Parathyroid adenoma (tissue), 2 donors: Measurements from ENCODE around the gene TMEM151B.

Experiments
- H2AFZ ChIP-seq: fragments of 300-600 bp; sonication (generic); one replicate; pipeline ENCODE4 v1.7.0; 2017; ENCODE audit warnings: antibody characterized with exemption, mild to moderate bottlenecking
- H3K27ac ChIP-seq: fragments of 300-600 bp; sonication (generic); one replicate; pipeline ENCODE4 v1.7.0; 2017
- H3K27me3 ChIP-seq: fragments of 300-600 bp; sonication (generic); one replicate; pipeline ENCODE4 v1.7.0; 2017; ENCODE audit warnings: low read length; ENCODE audit not compliant: control insufficient read depth, insufficient read depth
- H3K36me3 ChIP-seq: fragments of 300-600 bp; sonication (generic); one replicate; pipeline ENCODE4 v1.7.0; 2017; ENCODE audit warnings: low read length; ENCODE audit not compliant: control insufficient read depth, insufficient read depth
- H3K4me1 ChIP-seq: fragments of 300-600 bp; sonication (generic); one replicate; pipeline ENCODE4 v1.7.0; 2017; ENCODE audit warnings: control low read depth
- H3K4me2 ChIP-seq: fragments of 300-600 bp; sonication (generic); one replicate; pipeline ENCODE4 v1.7.0; 2017; ENCODE audit warnings: low read length
- H3K4me3 ChIP-seq: fragments of 300-600 bp; sonication (generic); one replicate; pipeline ENCODE4 v1.7.0; 2017; ENCODE audit warnings: low read depth, low read length
- H3K79me2 ChIP-seq: fragments of 300-600 bp; sonication (generic); one replicate; pipeline ENCODE4 v1.7.0; 2017; ENCODE audit warnings: control low read depth
- H3K9ac ChIP-seq: fragments of 300-600 bp; sonication (generic); one replicate; pipeline ENCODE4 v1.7.0; 2017; ENCODE audit warnings: mild to moderate bottlenecking
- H3K9me3 ChIP-seq: fragments of 300-600 bp; sonication (generic); one replicate; pipeline ENCODE4 v1.7.0; 2017; ENCODE audit warnings: low read length; ENCODE audit not compliant: control insufficient read depth
- TF ChIP-seq, protein P1 (sequence below): fragments of 300-600 bp; sonication (generic); IDR thresholded peaks from one replicate; pipeline ENCODE4 v1.7.0; 2017; ENCODE audit warnings: antibody characterized with exemption, mild to moderate bottlenecking
- donor health status: primary hyperparathyroidism.

The TMEM151B gene

DNA sequence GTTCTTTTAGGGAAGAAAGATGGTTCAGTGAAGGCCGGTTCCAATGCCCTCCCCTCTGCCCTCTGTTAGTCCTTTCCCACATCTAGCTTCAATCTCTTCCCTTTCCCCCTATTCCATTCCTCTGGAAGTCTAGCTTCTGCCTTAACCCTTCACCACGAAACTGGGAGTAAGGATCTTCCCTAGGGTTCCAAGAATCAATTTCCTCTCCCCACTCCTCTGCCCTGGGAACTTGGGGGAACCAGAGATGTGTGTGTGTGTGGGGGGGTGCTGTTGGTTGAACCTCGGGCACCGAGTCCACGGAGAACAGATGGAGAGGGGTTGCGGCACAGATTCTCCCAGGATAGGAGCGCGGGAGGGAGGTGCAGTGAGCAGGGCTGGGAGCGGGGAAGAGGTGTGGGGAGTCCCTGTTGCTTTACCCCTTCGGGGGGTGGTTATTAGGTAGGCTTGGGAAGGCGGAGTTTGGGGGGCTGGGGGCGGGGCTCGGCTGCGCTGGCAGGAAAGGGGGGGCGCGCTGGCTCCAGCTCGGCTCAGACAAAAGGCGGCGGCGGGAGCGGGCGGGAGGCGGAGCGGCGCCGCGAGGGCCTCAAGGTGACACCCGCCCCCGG lies at the start of gene TMEM151B:
Gene TMEM151B (plus strand): TSS at position 530 of the 605 bp plus-strand sequence. CDS start 293 bp downstream, outside the sequence.
- H3K4me1 ChIP-seq, result no peaks in the 10 kb centered on the region
- H3K36me3 ChIP-seq, result no peaks in the 10 kb centered on the region
- no peak within 1 kb of the TSS for H3K4me3 ChIP-seq
- H3K27ac ChIP-seq, result no peak within 1 kb of the TSS
- no peak within 1 kb of the TSS for H3K4me2 ChIP-seq
- H3K9me3 ChIP-seq, result no peaks in the 10 kb centered on the region
- no peaks in the 10 kb centered on the region for H3K27me3 ChIP-seq
- TF ChIP-seq, protein P1, sequence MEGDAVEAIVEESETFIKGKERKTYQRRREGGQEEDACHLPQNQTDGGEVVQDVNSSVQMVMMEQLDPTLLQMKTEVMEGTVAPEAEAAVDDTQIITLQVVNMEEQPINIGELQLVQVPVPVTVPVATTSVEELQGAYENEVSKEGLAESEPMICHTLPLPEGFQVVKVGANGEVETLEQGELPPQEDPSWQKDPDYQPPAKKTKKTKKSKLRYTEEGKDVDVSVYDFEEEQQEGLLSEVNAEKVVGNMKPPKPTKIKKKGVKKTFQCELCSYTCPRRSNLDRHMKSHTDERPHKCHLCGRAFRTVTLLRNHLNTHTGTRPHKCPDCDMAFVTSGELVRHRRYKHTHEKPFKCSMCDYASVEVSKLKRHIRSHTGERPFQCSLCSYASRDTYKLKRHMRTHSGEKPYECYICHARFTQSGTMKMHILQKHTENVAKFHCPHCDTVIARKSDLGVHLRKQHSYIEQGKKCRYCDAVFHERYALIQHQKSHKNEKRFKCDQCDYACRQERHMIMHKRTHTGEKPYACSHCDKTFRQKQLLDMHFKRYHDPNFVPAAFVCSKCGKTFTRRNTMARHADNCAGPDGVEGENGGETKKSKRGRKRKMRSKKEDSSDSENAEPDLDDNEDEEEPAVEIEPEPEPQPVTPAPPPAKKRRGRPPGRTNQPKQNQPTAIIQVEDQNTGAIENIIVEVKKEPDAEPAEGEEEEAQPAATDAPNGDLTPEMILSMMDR, result no peak
- no peaks in the 10 kb centered on the region for H3K79me2 ChIP-seq
- no peak within 1 kb of the TSS for H3K9ac ChIP-seq
- H2AFZ ChIP-seq, result no peak within 1 kb of the TSS

DNA sequence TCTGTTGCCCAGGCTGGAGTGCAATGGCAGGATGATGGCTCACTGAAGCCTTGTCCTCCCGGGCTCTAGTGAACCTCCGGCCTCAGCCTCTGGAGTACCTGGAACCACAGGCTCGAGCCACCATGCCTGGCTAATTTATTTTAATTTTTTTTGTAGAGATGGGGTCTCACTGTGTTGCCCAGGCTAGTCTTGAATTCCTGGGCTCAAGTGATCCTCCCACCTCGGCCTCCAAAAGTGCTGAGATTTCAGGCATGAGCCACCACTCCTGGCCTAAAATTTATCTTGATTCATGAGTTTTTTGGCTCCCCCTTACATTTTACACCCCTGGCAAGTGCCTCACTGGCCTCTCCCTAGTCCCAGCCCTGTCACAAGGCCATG lies 49.3 kb upstream of the TMEM151B start:
- H3K4me3 ChIP-seq, result no peak overlapping the region

DNA sequence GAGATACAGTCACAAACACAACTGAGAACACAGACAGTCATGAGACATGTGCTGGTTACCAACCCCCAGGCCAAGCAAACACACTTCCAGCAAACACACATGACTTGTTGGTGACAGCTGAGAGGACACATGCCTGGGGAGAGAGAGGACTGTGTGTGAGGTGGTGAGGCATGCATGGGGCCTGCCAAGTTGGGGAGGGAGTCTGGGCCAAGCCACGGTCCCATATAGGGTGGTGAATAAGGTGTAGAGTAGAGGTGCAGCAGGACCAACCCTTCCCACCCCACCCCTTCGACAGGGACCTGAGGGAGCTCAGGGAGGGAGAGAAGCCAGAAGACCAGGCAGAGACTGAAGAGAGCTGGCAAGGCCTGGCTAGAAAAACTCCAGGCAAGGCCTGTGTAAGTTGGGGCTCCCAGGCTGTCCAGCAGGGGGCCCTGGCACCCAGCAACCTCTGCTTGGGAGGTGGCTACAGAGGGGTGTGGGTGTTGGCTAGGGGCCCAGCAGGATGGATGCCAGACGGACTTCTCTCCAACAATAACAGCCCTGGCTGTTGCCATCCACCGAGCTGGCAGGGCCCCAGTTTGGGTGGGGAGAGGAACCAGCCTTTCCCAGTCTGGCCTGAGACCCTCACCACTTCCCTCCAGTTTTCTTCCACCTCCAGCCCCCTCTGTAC lies 48.8 kb upstream of the TMEM151B start:
- TF ChIP-seq, protein P1, result peak; percentile 85
- peak overlapping the region; percentile 41 for H3K27ac ChIP-seq
- peaks cover 14% of the 10 kb centered on the region for H3K4me1 ChIP-seq
- no peaks in the 10 kb centered on the region for H3K36me3 ChIP-seq
- H2AFZ ChIP-seq, result peak overlapping the region; percentile 75
- H3K4me2 ChIP-seq, result peak overlapping the region; percentile 50
- H3K79me2 ChIP-seq, result no peaks in the 10 kb centered on the region
- no peaks in the 10 kb centered on the region for H3K27me3 ChIP-seq
- H3K9ac ChIP-seq, result no peak overlapping the region
- no peaks in the 10 kb centered on the region for H3K9me3 ChIP-seq
- no peak overlapping the region for H3K4me3 ChIP-seq

More for the DNA sequence above, 49.3 kb upstream of the TMEM151B start:
- no peak overlapping the region for H3K9ac ChIP-seq
- no peak overlapping the region for H3K4me2 ChIP-seq
- H2AFZ ChIP-seq, result peak overlapping the region; percentile 75
- no peaks in the 10 kb centered on the region for H3K36me3 ChIP-seq
- H3K27me3 ChIP-seq, result no peaks in the 10 kb centered on the region
- H3K4me1 ChIP-seq, result peaks cover 14% of the 10 kb centered on the region
- peak overlapping the region; percentile 41 for H3K27ac ChIP-seq
- H3K79me2 ChIP-seq, result no peaks in the 10 kb centered on the region
- no peaks in the 10 kb centered on the region for H3K9me3 ChIP-seq
- TF ChIP-seq, protein P1, result no peak

DNA sequence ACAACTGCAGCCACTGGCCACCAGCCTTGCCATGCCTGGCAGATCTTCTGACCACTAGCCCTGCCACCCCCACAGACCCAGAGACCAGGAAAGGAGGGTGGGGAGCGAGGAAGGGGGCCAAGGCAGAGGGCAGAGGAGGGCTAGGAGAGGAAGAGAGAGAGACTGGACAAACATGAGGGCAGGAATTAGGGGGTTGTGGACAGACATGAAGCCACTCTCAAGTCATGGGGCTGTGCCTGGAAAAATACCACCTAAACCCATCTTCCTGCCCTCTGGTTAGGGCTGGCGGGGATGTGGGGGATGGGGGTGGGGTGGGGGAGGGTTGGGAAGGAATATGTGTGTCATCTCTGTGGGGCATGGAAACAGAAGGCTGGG lies 48.3 kb upstream of the TMEM151B start:
- Histone ChIP-seq H3K27me3 (no peaks in the 10 kb centered on the region), H3K4me2 (peak overlapping the region; percentile 50), H3K79me2 (no peaks in the 10 kb centered on the region), H3K36me3 (no peaks in the 10 kb centered on the region), H3K9ac (no peak overlapping the region), H3K4me1 (peaks cover 14% of the 10 kb centered on the region), H3K27ac (no peak overlapping the region), H2AFZ (peak overlapping the region; percentile 75), H3K9me3 (no peaks in the 10 kb centered on the region), H3K4me3 (no peak overlapping the region)
- TF ChIP-seq, protein P1, result no peak
